Gastrocnemius medialis (tissue), 4 donors: Measurements from ENCODE around the gene BCR. TPM values are rescaled to one million over a fixed set of nuclear protein-coding genes. Genes with fewer than 3 reads are reported as not detected.

ENCODE experiments used
- ATAC-seq, 2 donors: fragments of 150-250 bp; one replicate each; pipeline ENCODE4 v1.9.1; 2016
- DNase-seq, 2 donors: peaks; one replicate each; pipeline ENCODE4 v3.0.0-alpha.2; 2019
- H3K27ac ChIP-seq, 4 donors: fragments of 200-600 bp; sonication (generic); 1 replicate in 1 of 4; 2 replicates in 3 of 4; pipeline ENCODE4 v1.5.1; 2016 to 2018; ENCODE audit warnings: mild to moderate bottlenecking in 2 of 4, moderate library complexity in 1 of 4
- H3K27me3 ChIP-seq, 3 donors: fragments of 200-600 bp; sonication (generic) in 2 of 3; 1 replicate in 1 of 3; 2 replicates in 2 of 3; pipeline versions ENCODE4 v1.5.1 to v1.6.0; 2016 to 2019; ENCODE audit warnings: mild to moderate bottlenecking in 1 of 3, moderate library complexity in 1 of 3
- H3K36me3 ChIP-seq, 2 donors: fragments of 200-600 bp; sonication (generic) in 1 of 2; one replicate each; pipeline ENCODE4 v1.5.1; 2017 to 2018
- H3K4me1 ChIP-seq, 2 donors: fragments of 200-600 bp; sonication (generic) in 1 of 2; one replicate each; pipeline ENCODE4 v1.5.1; 2016 to 2017; ENCODE audit warnings: mild to moderate bottlenecking in 2 of 2
- H3K4me3 ChIP-seq, 4 donors: fragments of 200-600 bp; sonication (generic) in 3 of 4; 1 replicate in 1 of 4; 2 replicates in 3 of 4; pipeline ENCODE4 v1.5.1; 2016 to 2019; ENCODE audit warnings: mild to moderate bottlenecking in 2 of 4
- H3K9me3 ChIP-seq, 3 donors: fragments of 200-600 bp; sonication (generic) in 2 of 3; 1 replicate in 1 of 3; 2 replicates in 2 of 3; pipeline ENCODE4 v1.5.1; 2016 to 2019
- CTCF ChIP-seq, 5 experiments: fragments of 450-650 bp in 3 of 5; fragments of 200-600 bp in 2 of 5; sonication (generic) in 2 of 5; IDR thresholded peaks in 4 of 5; conservative IDR thresholded peaks in 1 of 5; 1 replicate in 4 of 5; 2 replicates in 1 of 5; pipeline ENCODE4 v1.5.1; 2016 to 2019; ENCODE audit warnings: antibody characterized with exemption in 5 of 5, mild to moderate bottlenecking in 3 of 5, moderate library complexity in 3 of 5
- POLR2A ChIP-seq, 2 donors: fragments of 450-650 bp; IDR thresholded peaks; one replicate each; pipeline ENCODE4 v1.6.1; 2017; ENCODE audit warnings: antibody characterized with exemption in 2 of 2, mild to moderate bottlenecking in 2 of 2, moderate library complexity in 2 of 2
- in situ Hi-C, 4 donors: fragments of 200-750 bp; cut with MboI; loops; one replicate each; pipeline versions ENCODE4 v1.15.0 to v1.8.0; 2017; ENCODE audit warnings: low sequenced_read_pairs in 4 of 4
- intact Hi-C: fragments of 100-400 bp; cut with DNase I; formaldehyde crosslinking; loops from one replicate; pipeline ENCODE4 v1.15.1; 2023; ENCODE audit warnings: low total_unique reads
- total RNA-seq, 4 donors: library from RNA; depleted of rRNA; stranded (reverse); fragments of >200 nt; gene quantifications; one replicate each; pipeline versions ENCODE4 v1.1.0 to v1.2.3, GENCODE V29; 2016

BCR gene
- total RNA-seq, 4 donors from 2014 or later = 10.3 to 13.0 (median 12.4) TPM

- in situ Hi-C loops (no loop called here), intact Hi-C loops (no loop called here)
- no peak overlapping the region for H3K4me3 ChIP-seq
- no peak for DNase-seq
- H3K9me3 ChIP-seq = no peaks in the 10 kb centered on the region
- H3K36me3 ChIP-seq = peaks cover 0 to 14% of the 10 kb centered on the region in 2 donors
- H3K4me1 ChIP-seq = no peaks in the 10 kb centered on the region
- no peak for TF ChIP-seq CTCF (IDR thresholded peaks at IDR 0.05 in 4 of 5, conservative IDR thresholded peaks at IDR 0.05 in 1 of 5)
- no peak overlapping the region for H3K27ac ChIP-seq
- ATAC-seq = no peak
- no peaks in the 10 kb centered on the region for H3K27me3 ChIP-seq
Observed at GRCh38 chr22:23270212-23270733, 90.0 kb downstream of the BCR start.

- Histone ChIP-seq H3K36me3 (peaks cover 0 to 14% of the 10 kb centered on the region in 2 donors), H3K27ac (no peak overlapping the region), H3K4me1 (no peaks in the 10 kb centered on the region), H3K9me3 (no peaks in the 10 kb centered on the region), H3K4me3 (no peak overlapping the region), H3K27me3 (no peaks in the 10 kb centered on the region)
- ATAC-seq = no peak
- in situ Hi-C loops = no loop called here
- intact Hi-C loops = no loop called here
- TF ChIP-seq POLR2A (IDR thresholded peaks at IDR 0.05) (no peak), CTCF (IDR thresholded peaks at IDR 0.05 in 4 of 5, conservative IDR thresholded peaks at IDR 0.05 in 1 of 5) (no peak)
- DNase-seq = no peak
Observed at GRCh38 chr22:23270798-23271596, 90.7 kb downstream of the BCR start.

GRCh38 chr22:23271597-23271908 is 91.2 kb downstream of the BCR start:
- no peaks in the 10 kb centered on the region for H3K27me3 ChIP-seq
- H3K9me3 ChIP-seq = no peaks in the 10 kb centered on the region
- ATAC-seq (no peak), DNase-seq (no peak)
- H3K27ac ChIP-seq = no peak overlapping the region
- no peak overlapping the region for H3K4me3 ChIP-seq
- H3K4me1 ChIP-seq = no peaks in the 10 kb centered on the region
- TF ChIP-seq CTCF (IDR thresholded peaks at IDR 0.05 in 4 of 5, conservative IDR thresholded peaks at IDR 0.05 in 1 of 5) = no peak
- no peak for TF ChIP-seq POLR2A (IDR thresholded peaks at IDR 0.05)
- in situ Hi-C loops = no loop called here
- peaks cover 0 to 14% of the 10 kb centered on the region in 2 donors for H3K36me3 ChIP-seq
- intact Hi-C loops = no loop called here

- peaks cover 0 to 14% of the 10 kb centered on the region in 2 donors for H3K36me3 ChIP-seq
- TF ChIP-seq CTCF (IDR thresholded peaks at IDR 0.05 in 4 of 5, conservative IDR thresholded peaks at IDR 0.05 in 1 of 5) = no peak
- no peak for TF ChIP-seq POLR2A (IDR thresholded peaks at IDR 0.05)
- H3K27ac ChIP-seq = no peak overlapping the region
- ATAC-seq = no peak
- no peak overlapping the region for H3K4me3 ChIP-seq
- in situ Hi-C loops = no loop called here
- intact Hi-C loops = no loop called here
- H3K9me3 ChIP-seq = no peaks in the 10 kb centered on the region
- no peaks in the 10 kb centered on the region for H3K27me3 ChIP-seq
- no peak for DNase-seq
- H3K4me1 ChIP-seq = no peaks in the 10 kb centered on the region
Observed at GRCh38 chr22:23272371-23272770, 92.1 kb downstream of the BCR start.
